Measurements from ENCODE around the gene SMURF2. TPM values are rescaled to one million over a fixed set of nuclear protein-coding genes. Genes with fewer than 3 reads are reported as not detected.

The SMURF2 gene
- total RNA-seq, 1 experiment from 2014 or later = 23.0 TPM

- TF ChIP-seq ZNF425 (CRISPR knock-in tag; conservative IDR thresholded peaks at IDR 0.05) (no peak), ZNF416 (CRISPR knock-in tag; IDR thresholded peaks at IDR 0.05) (peak; percentile 72), E2F5 (CRISPR knock-in tag; IDR thresholded peaks at IDR 0.05) (peak; percentile 48; the same call in 1 of the 2 replicates), ATF6 (CRISPR knock-in tag; IDR thresholded peaks at IDR 0.05) (no peak), SP1 (CRISPR knock-in tag; conservative IDR thresholded peaks at IDR 0.05) (peak; percentile 77), GABPB1 (CRISPR knock-in tag; IDR thresholded peaks at IDR 0.05) (peak; percentile 72), ZNF232 (CRISPR knock-in tag; IDR thresholded peaks at IDR 0.05) (0 out of 2 replicates have a peak, but pooled peaks have one; percentile 33), TCF7 (CRISPR knock-in tag; IDR thresholded peaks at IDR 0.05; ENCODE audit: low read depth) (no peak), NFYB (CRISPR knock-in tag; conservative IDR thresholded peaks at IDR 0.05; ENCODE audit: low read depth) (no peak), MYBL2 (CRISPR knock-in tag; IDR thresholded peaks at IDR 0.05) (no peak), GTF2I (CRISPR knock-in tag; conservative IDR thresholded peaks at IDR 0.05) (no peak), ESRRA (CRISPR knock-in tag; IDR thresholded peaks at IDR 0.05; ENCODE audit: borderline replicate concordance) (no peak)
These were observed 155.9 kb downstream of the SMURF2 start, which contains the start of gene DDX5 (continued) for GRCh38 chr17:64506201-64506575.

- ChIA-PET CTCF (interaction anchor here (0.6 to 1.6 kb wide), 5 partner anchors 9 to 268 kb away, joined by 3 to 10 read pairs (median 6); partner anchors contain the start of gene POLG2), POLR2A (interaction anchor here (0.5 to 3.3 kb wide), 13 partner anchors 9 to 681 kb away, joined by 3 to 53 read pairs (median 5); partner anchors contain the start of genes POLG2 and SMURF2)
- peak overlapping the region; percentile 99 for H3K27ac Mint-ChIP-seq
- ATAC-seq = peak; percentile 3; the same call in 1 of the 2 replicates
- peaks cover 73% of the 10 kb centered on the region for H3K36me3 Mint-ChIP-seq
- H3K9me3 Mint-ChIP-seq = no peaks in the 10 kb centered on the region
- peaks cover 55% of the 10 kb centered on the region for H3K4me1 Mint-ChIP-seq
- peak; percentile 81 for DNase-seq (ENCODE audit: low spot score)
- peak overlapping the region; percentile 98 for H3K4me3 Mint-ChIP-seq
- H3K27me3 Mint-ChIP-seq (ENCODE audit: low read depth) = no peaks in the 10 kb centered on the region; the same call in 1 of the 2 replicates
- TF ChIP-seq ZSCAN18 (CRISPR knock-in tag; IDR thresholded peaks at IDR 0.05) = no peak
- TF ChIP-seq ZNF281 (CRISPR knock-in tag; IDR thresholded peaks at IDR 0.05) = no peak
- no peak for TF ChIP-seq ATF1 (CRISPR knock-in tag; IDR thresholded peaks at IDR 0.05)
- TF ChIP-seq ZNF512 (CRISPR knock-in tag; IDR thresholded peaks at IDR 0.05; ENCODE audit: borderline replicate concordance) = no peak
- TF ChIP-seq PREB (CRISPR knock-in tag; IDR thresholded peaks at IDR 0.05; ENCODE audit: borderline replicate concordance) = no peak
- no peak for TF ChIP-seq ZNF121 (CRISPR knock-in tag; IDR thresholded peaks at IDR 0.05)
- TF ChIP-seq USF2 (CRISPR knock-in tag; IDR thresholded peaks at IDR 0.05) = 0 out of 2 replicates have a peak, but pooled peaks have one; percentile 19
These were observed 156.5 kb downstream of the SMURF2 start for GRCh38 chr17:64505340-64506200.

All from WTC11 (cell line).